Activated CD4-positive, alpha-beta memory T cell treated with anti-CD3 and anti-CD28 coated beads for 36 hours (primary cell): ENCODE results near the gene SLIT1. TPM values are rescaled to one million over a fixed set of nuclear protein-coding genes. Genes with fewer than 3 reads are reported as not detected.

Source experiments
- CTCF ChIA-PET: fragments of 350-600 bp; sonication (Branson Sonifier 250); formaldehyde crosslinking; loops from one replicate; lab custom pipeline; 2021; ENCODE audit warnings: antibody characterized with exemption, inconsistent platforms; lab: Charles Lee
- POLR2A ChIA-PET: fragments of 350-600 bp; sonication (Branson Sonifier 250); formaldehyde crosslinking; loops from one replicate; lab custom pipeline; 2021; ENCODE audit warnings: antibody characterized with exemption; lab: Charles Lee
- DNase-seq: peaks from one replicate; pipeline ENCODE4 v3.0.0-alpha.2; 2020
- H3K27ac Mint-ChIP-seq: one replicate; pipeline ENCODE4 v1.8.0; 2021; ENCODE audit warnings: mixed read lengths
- H3K27me3 Mint-ChIP-seq: one replicate; pipeline ENCODE4 v1.8.0; 2021; ENCODE audit warnings: mixed read lengths
- H3K36me3 Mint-ChIP-seq: one replicate; pipeline ENCODE4 v1.8.0; 2021; ENCODE audit warnings: mixed read lengths
- H3K4me1 Mint-ChIP-seq: one replicate; pipeline ENCODE4 v1.8.0; 2021; ENCODE audit warnings: low read depth, mixed read lengths
- H3K4me3 Mint-ChIP-seq: one replicate; pipeline ENCODE4 v1.8.0; 2021; ENCODE audit warnings: mild to moderate bottlenecking, mixed read lengths
- H3K9me3 Mint-ChIP-seq: one replicate; pipeline ENCODE4 v1.8.0; 2021; ENCODE audit warnings: mixed read lengths
- intact Hi-C: fragments of 100-400 bp; cut with micrococcal nuclease; formaldehyde crosslinking; loops from one replicate; pipeline ENCODE4 v1.15.1; 2023
- total RNA-seq, 2 experiments: library from RNA; stranded (reverse); gene quantifications; one replicate each; pipeline ENCODE4 v1.2.3, GENCODE V29; 2021

SLIT1 gene
- total RNA-seq, 2 experiments from 2014 or later = 0.63 to 0.71 TPM

DNA sequence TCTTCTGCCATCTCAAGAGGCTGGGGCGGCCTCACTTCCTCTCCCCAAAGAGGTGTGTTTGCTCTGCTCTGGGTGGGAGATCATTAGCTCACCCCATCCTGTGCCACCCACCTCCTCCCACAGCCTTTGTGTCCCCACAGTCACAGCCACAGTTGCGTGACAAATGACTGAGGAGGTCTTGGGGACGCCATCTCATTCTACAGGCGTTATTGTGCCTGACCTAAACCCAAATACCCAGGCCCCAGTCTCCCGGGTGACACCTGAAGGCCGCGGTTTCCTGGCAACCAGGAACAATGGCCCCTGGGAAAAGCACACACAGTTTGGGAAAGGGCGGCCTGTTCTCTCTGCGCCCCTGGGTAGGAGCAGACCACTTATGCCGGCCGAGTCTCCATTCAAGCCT lies 51.6 kb downstream of the SLIT1 start:
- H3K27me3 Mint-ChIP-seq = peaks cover 6% of the 10 kb centered on the region

DNA sequence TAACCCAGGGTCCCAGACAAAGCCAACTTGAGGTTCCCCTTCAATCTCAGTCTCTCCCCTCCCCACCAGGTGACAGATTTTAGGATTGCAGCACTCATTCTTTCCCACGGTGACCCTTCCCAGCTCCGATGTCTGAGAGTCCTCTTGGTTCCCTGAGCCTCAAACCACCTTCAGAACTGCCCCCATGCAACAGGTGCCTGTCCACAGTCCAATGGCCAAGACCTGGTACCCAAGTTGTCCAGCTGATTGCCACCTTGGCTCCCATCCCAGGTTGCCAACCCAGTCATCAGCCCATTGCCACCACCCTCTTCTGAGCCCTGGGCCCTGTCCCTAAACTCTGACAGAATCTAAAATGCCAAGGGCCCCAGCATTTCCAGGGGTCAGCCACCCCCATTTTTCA lies 53.5 kb downstream of the SLIT1 start:
- H3K4me3 Mint-ChIP-seq = no peak overlapping the region
- no peaks in the 10 kb centered on the region for H3K4me1 Mint-ChIP-seq
- H3K27ac Mint-ChIP-seq = no peak overlapping the region
- intact Hi-C loops = no loop called here
- DNase-seq = no peak
- CTCF ChIA-PET = interaction anchor here (0.7 kb wide), 1 partner anchor 12 kb away, joined by 3 read pairs; no protein-coding TSS in a partner anchor
- H3K9me3 Mint-ChIP-seq = no peaks in the 10 kb centered on the region
- POLR2A ChIA-PET = no interaction called here
- H3K27me3 Mint-ChIP-seq = peaks cover 6% of the 10 kb centered on the region
- H3K36me3 Mint-ChIP-seq = no peaks in the 10 kb centered on the region

More for the DNA sequence above, 51.6 kb downstream of the SLIT1 start:
- Mint-ChIP-seq H3K9me3 (no peaks in the 10 kb centered on the region), H3K4me1 (no peaks in the 10 kb centered on the region), H3K36me3 (no peaks in the 10 kb centered on the region), H3K27ac (no peak overlapping the region), H3K4me3 (no peak overlapping the region)
- DNase-seq = no peak
- CTCF ChIA-PET = no interaction called here
- POLR2A ChIA-PET = no interaction called here
- intact Hi-C loops = no loop called here

DNA sequence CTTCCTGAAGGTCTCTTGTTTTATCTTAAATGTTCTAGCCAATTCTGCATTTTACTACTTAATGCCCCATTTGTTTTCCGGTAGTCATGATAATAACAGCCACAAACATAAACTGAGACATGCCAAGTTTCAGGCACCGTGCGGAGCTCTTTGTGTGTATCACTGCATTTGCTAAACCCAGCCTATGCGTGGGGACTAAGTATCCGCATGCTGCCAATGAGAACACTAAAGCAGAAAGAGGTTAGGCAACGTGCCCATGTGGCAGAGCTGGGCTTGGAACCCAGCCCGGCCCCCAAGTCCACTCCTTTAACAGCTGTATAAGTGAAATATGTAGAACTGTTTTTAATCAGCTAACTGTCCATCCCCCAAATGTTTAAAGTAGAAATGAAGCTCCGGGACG lies 54.1 kb downstream of the SLIT1 start:
- ChIA-PET CTCF (interaction anchor here (0.7 kb wide), 1 partner anchor 11 kb away, joined by 3 read pairs; no protein-coding TSS in a partner anchor), POLR2A (no interaction called here)
- Mint-ChIP-seq H3K4me3 (no peak overlapping the region), H3K4me1 (no peaks in the 10 kb centered on the region), H3K27me3 (peaks cover 7% of the 10 kb centered on the region), H3K27ac (no peak overlapping the region), H3K9me3 (no peaks in the 10 kb centered on the region), H3K36me3 (no peaks in the 10 kb centered on the region)
- intact Hi-C loops = no loop called here
- no peak for DNase-seq

DNA sequence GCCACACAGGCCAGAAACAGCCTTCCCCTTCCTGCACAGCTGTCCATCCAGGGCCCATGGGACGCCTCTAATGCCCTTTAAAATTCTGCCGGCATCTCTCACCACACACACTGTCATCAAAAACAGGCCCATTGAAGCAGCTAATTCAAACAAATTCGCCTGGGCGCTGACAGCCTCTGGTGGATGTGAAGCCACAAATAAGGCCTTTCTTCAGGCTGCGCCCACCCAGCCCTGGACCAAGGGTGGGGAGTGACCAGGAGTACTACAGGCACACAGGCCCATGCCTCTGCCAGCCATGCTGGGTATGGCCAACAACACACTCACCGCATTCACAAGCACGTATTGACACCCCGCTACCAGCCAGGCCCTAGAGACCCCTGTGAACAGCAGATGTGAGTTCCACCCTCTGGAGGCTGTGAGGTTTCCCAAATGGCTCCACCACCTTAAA lies 54.6 kb downstream of the SLIT1 start:
- H3K4me1 Mint-ChIP-seq = no peaks in the 10 kb centered on the region
- intact Hi-C loops = no loop called here
- H3K27me3 Mint-ChIP-seq = peaks cover 7% of the 10 kb centered on the region
- H3K9me3 Mint-ChIP-seq = no peaks in the 10 kb centered on the region
- no peak for DNase-seq
- ChIA-PET POLR2A (no interaction called here), CTCF (no interaction called here)
- H3K36me3 Mint-ChIP-seq = no peaks in the 10 kb centered on the region
- no peak overlapping the region for H3K27ac Mint-ChIP-seq
- H3K4me3 Mint-ChIP-seq = no peak overlapping the region

- POLR2A ChIA-PET = no interaction called here
Observed at GRCh38 chr10:97129666-97130065, 56.1 kb downstream of the SLIT1 start.

DNA sequence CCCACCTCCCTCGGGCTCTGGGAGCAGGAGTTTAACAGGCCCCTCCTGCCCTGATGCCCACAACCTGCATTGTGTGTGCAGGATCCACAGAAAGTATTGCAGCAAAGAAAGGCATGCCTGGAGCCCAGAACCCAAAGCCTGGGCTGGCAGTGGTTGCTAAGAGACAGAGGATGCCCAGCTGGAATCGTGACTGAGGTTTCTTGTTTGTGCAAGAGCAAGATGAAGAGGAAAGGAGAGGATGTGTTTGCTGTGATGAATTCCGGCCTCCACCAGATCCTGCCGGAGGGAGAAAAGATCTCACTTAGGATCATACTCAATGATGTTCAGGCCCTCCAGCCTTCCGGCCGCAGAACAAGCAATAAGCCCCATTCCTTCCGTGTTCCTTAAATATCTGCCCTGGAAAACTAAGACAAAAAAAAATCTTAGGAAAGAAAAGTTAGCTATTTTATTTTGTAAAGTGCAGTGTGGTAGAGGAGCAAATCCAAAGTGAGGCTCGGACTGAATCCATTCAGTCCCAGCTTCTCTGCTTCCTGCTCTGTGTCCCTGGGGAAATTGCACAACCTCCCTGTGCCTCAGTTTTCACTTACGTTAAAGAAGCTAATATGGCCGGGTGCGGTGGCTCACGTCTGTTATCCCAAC lies 57.1 kb downstream of the SLIT1 start:
- Mint-ChIP-seq H3K27ac (no peak overlapping the region), H3K9me3 (no peaks in the 10 kb centered on the region), H3K4me3 (no peak overlapping the region), H3K36me3 (no peaks in the 10 kb centered on the region), H3K27me3 (peaks cover 6% of the 10 kb centered on the region), H3K4me1 (no peaks in the 10 kb centered on the region)
- ChIA-PET POLR2A (no interaction called here), CTCF (interaction anchor here (1.2 kb wide), 1 partner anchor 82 kb away, joined by 4 read pairs; no protein-coding TSS in a partner anchor)
- DNase-seq = no peak
- intact Hi-C loops = no loop called here

More at GRCh38 chr10:97129666-97130065, 56.1 kb downstream of the SLIT1 start:
- CTCF ChIA-PET = no interaction called here
- Mint-ChIP-seq H3K27me3 (peaks cover 6% of the 10 kb centered on the region), H3K4me1 (no peaks in the 10 kb centered on the region), H3K4me3 (no peak overlapping the region), H3K36me3 (no peaks in the 10 kb centered on the region), H3K27ac (no peak overlapping the region), H3K9me3 (no peaks in the 10 kb centered on the region)
- intact Hi-C loops = no loop called here
- DNase-seq = no peak

DNA sequence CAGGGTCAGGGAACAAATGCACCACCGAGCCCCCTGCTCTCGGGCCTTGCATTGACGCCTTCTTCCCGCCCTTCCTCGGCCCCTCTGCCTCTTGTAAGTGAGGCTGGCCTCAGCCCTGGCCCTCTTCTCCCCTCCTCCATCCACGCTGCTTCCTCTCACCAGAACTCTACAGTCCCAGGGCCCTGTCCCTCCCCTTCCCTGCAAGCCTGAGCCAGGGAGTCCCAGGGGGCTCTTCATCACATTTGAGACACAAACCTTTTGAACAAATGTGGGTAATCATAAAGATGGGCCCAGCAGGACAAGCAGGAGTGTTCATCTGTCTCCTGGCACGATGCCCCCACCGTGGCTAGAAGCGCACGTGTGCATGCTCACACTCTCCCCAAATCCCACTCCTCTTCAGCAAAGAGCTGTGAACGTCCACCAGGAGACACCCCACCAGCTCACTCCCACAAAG lies 57.7 kb downstream of the SLIT1 start:
- POLR2A ChIA-PET = no interaction called here
- Mint-ChIP-seq H3K27ac (no peak overlapping the region), H3K4me1 (no peaks in the 10 kb centered on the region), H3K36me3 (no peaks in the 10 kb centered on the region), H3K4me3 (no peak overlapping the region), H3K9me3 (no peaks in the 10 kb centered on the region), H3K27me3 (peaks cover 6% of the 10 kb centered on the region)
- intact Hi-C loops = no loop called here
- DNase-seq = no peak
- CTCF ChIA-PET = interaction anchor here (1.2 kb wide), 1 partner anchor 82 kb away, joined by 4 read pairs; no protein-coding TSS in a partner anchor

- Mint-ChIP-seq H3K4me1 (no peaks in the 10 kb centered on the region), H3K9me3 (no peaks in the 10 kb centered on the region), H3K27me3 (peaks cover 6% of the 10 kb centered on the region), H3K4me3 (no peak overlapping the region), H3K36me3 (no peaks in the 10 kb centered on the region), H3K27ac (no peak overlapping the region)
- intact Hi-C loops = no loop called here
- ChIA-PET CTCF (no interaction called here), POLR2A (no interaction called here)
- no peak for DNase-seq
Observed at GRCh38 chr10:97127509-97127908, 58.2 kb downstream of the SLIT1 start.

DNA sequence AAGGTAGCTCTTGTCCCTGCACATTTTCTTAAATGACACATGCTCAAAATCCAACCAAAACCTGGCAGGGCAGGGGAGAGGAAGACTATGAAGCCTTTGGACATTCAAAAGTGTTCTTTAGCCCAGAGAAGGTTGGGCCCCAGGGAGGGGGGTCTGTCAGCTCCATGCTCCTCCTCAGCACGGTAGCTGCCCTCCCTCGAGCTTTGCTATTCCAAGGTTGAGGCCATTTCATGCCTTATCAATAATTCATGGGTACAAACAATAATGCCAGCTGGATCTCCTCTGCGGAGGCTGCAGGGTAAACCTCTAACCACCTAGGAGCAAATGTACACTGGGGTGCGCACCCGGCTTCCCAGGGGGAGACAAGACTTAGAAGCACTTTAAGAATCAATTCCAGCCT lies 61.5 kb downstream of the SLIT1 start:
- Mint-ChIP-seq H3K4me1 (no peaks in the 10 kb centered on the region), H3K27ac (no peak overlapping the region), H3K36me3 (no peaks in the 10 kb centered on the region), H3K4me3 (no peak overlapping the region), H3K9me3 (no peaks in the 10 kb centered on the region), H3K27me3 (peaks cover 10% of the 10 kb centered on the region)
- intact Hi-C loops = no loop called here
- CTCF ChIA-PET = interaction anchor here (1.6 kb wide), 1 partner anchor 86 kb away, joined by 7 read pairs; no protein-coding TSS in a partner anchor
- no peak for DNase-seq
- POLR2A ChIA-PET = no interaction called here

DNA sequence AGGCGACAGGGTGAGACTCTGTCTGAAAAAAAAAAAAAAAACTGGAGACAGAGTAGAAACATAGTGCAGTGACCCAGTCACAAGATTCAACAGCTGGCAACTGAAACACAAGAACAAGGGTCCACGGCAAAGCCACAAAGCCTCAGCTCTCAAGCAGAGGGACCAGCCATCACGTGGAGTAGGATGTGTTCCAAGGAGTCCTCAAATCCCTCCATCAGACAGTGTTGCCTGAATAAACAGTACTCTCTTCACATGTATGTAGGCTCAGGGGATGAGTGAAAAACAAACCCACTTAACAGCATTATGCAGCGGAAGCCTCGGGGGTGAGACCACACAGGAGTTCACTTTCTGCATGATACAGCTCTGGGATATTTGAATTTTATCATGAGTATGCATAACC lies 62.0 kb downstream of the SLIT1 start:
- POLR2A ChIA-PET = no interaction called here
- Mint-ChIP-seq H3K4me3 (no peak overlapping the region), H3K4me1 (no peaks in the 10 kb centered on the region), H3K36me3 (no peaks in the 10 kb centered on the region), H3K27ac (no peak overlapping the region), H3K27me3 (peaks cover 10% of the 10 kb centered on the region), H3K9me3 (no peaks in the 10 kb centered on the region)
- no peak for DNase-seq
- CTCF ChIA-PET = interaction anchor here (1.6 kb wide), 1 partner anchor 87 kb away, joined by 7 read pairs; no protein-coding TSS in a partner anchor
- intact Hi-C loops = no loop called here

DNA sequence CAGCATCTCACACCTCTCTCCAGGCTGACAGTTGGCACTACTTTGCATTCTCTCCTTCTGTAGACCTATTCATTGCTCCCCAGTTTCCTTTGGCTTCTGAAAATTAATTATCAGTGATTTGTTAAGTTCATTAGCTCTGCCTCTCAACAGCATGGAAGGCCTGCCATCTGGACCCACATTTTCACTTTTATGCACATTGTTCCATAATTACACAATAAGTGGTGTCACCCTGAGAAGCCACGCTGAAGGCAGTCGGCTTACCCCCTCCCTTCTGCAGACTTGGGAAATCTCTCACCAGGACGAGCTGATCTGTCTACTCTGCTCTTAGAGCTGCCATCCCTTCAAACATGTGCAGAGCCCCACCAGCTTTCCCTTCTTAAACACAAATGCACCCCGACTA lies 64.7 kb downstream of the SLIT1 start:
- POLR2A ChIA-PET = no interaction called here
- DNase-seq = no peak
- Mint-ChIP-seq H3K9me3 (no peaks in the 10 kb centered on the region), H3K27ac (no peak overlapping the region), H3K4me3 (no peak overlapping the region), H3K36me3 (no peaks in the 10 kb centered on the region), H3K4me1 (no peaks in the 10 kb centered on the region), H3K27me3 (peaks cover 9% of the 10 kb centered on the region)
- intact Hi-C loops = no loop called here
- CTCF ChIA-PET = interaction anchor here (1.0 to 2.6 kb wide), 3 partner anchors 11 to 96 kb away, joined by 3 to 13 read pairs (median 3); no protein-coding TSS in a partner anchor

- POLR2A ChIA-PET = interaction anchor here (0.5 kb wide), 1 partner anchor 938 kb away, joined by 3 read pairs; no protein-coding TSS in a partner anchor
- DNase-seq = no peak
- no peak overlapping the region for H3K4me3 Mint-ChIP-seq
- no peak overlapping the region for H3K27ac Mint-ChIP-seq
- no peaks in the 10 kb centered on the region for H3K36me3 Mint-ChIP-seq
- intact Hi-C loops = no loop called here
- H3K9me3 Mint-ChIP-seq = no peaks in the 10 kb centered on the region
- peaks cover 9% of the 10 kb centered on the region for H3K27me3 Mint-ChIP-seq
- H3K4me1 Mint-ChIP-seq = no peaks in the 10 kb centered on the region
- CTCF ChIA-PET = interaction anchor here (1.0 to 2.6 kb wide), 4 partner anchors 12 to 98 kb away, joined by 3 to 13 read pairs (median 3); no protein-coding TSS in a partner anchor
Observed at GRCh38 chr10:97120370-97120769, 65.4 kb downstream of the SLIT1 start.
